ENCODE data around the gene LACTB.
A peak's percentile ranks its signal among the peaks of the same experiment; 100 is the strongest.

DNA sequence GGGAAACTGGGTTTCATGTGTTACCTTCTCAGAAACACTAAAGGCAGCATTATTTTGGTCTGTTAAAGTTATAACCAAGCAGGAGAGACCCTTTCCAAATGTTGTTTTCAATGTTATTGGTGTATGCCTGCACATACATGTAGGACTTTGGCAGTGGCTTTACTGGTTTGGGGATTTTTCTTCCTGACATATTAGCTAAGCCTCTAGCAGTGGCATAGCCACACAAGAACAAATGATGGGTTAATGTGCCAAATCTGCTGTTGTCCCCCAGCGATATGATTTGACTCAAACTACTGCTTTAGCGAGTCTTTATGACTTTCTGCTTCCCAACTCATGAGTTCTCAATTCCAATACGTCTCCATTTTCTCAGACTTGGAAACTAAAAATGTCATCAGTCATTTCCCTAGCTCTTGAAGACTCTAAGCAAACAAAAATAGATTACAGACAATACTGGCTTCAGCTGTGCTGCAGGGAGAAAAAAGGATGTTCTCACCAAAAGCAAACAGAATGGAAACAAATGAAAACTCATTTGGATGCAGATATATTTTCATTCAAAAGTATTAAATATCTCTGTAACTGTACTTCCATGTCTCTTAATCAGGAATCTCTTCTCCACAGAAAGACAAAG, 49.5 kb upstream of the LACTB start:
- TF ChIP-seq, protein P1, sequence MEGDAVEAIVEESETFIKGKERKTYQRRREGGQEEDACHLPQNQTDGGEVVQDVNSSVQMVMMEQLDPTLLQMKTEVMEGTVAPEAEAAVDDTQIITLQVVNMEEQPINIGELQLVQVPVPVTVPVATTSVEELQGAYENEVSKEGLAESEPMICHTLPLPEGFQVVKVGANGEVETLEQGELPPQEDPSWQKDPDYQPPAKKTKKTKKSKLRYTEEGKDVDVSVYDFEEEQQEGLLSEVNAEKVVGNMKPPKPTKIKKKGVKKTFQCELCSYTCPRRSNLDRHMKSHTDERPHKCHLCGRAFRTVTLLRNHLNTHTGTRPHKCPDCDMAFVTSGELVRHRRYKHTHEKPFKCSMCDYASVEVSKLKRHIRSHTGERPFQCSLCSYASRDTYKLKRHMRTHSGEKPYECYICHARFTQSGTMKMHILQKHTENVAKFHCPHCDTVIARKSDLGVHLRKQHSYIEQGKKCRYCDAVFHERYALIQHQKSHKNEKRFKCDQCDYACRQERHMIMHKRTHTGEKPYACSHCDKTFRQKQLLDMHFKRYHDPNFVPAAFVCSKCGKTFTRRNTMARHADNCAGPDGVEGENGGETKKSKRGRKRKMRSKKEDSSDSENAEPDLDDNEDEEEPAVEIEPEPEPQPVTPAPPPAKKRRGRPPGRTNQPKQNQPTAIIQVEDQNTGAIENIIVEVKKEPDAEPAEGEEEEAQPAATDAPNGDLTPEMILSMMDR (IDR thresholded peaks at IDR 0.05), result no peak
- no peak for TF ChIP-seq POLR2A (IDR thresholded peaks at IDR 0.05)
- no peak for TF ChIP-seq EP300 (IDR thresholded peaks at IDR 0.05)
- TF ChIP-seq POLR2AphosphoS5 (IDR thresholded peaks at IDR 0.05), result peak in 3 of 4 donors; percentile 13 to 30 (median 25)
